NCI-H1694 (cell line): ENCODE data around the gene FREM1.

ENCODE experiments used
- DNase-seq: peaks from one replicate; lab custom pipeline; 2025; lab: John Stamatoyannopoulos, UW

FREM1 gene

DNA sequence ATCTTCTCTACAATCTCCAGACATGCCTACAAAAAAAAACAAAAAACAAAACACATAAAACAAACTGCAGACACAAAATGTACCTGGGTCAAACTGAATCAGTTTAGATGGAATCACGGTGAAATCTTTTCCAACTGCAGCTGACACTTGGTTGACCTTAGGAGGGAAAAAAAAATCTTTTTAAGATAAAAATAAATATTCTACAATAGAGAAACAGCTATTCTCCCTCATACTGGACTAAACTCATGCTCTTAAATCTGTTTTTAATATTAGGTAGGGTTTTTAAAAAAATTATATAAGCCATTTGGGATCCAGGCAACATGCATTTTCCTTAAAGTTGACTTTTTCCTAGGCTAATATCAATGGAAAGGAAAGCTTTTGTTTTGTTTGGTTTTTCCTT lies 153.9 kb downstream of the FREM1 start:
- DNase-seq, result no peak

DNA sequence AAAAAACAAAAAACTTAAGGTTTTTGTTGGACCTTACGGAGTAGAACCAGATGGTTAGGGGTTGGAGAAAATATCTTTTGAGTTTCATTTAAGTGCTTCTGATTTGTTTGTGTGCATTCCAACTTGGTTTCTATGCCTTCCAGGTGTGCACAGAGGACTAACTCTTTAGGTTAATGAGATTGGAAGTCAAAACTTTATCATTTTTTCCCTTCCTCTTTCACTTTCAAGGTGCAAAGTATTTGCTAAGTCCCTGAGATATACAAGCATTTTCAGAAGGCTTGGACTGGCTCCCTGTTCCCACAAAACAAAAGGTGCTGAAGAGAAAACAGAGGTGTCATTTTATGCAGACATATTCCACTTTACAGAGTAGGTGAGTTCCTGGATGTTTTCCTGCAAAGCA lies 157.4 kb downstream of the FREM1 start:
- DNase-seq, result no peak

DNA sequence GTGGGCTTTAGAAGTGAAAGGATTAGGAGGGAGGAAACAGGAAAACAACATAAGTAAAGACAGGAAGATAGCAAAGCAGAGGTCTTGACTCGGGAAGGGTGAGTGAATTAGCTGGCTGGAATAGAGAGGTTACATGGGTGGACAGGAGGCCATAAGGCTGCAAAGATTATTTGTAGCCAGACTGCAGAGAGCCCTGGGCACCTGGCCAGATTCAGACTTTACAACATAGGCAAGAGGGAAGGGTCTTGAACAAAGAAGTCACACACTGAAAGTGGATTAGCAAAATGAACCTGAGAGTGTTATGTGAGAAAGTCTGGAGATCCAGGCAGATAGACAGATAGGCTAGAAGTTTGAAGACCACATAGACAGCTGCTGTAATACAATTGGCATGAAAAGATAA lies 158.0 kb downstream of the FREM1 start:
- peak; percentile 0 for DNase-seq

- no peak for DNase-seq
Measured at GRCh38 chr9:14750821-14751220, 159.4 kb downstream of the FREM1 start.

GRCh38 chr9:14749741-14750211 lies 160.5 kb downstream of the FREM1 start:
- no peak for DNase-seq

GRCh38 chr9:14748373-14748772 lies 161.9 kb downstream of the FREM1 start:
- peak; percentile 17 for DNase-seq

- DNase-seq, result no peak
Measured at GRCh38 chr9:14747111-14747510, 163.1 kb downstream of the FREM1 start.

- no peak for DNase-seq
Measured at GRCh38 chr9:14746626-14747025, 163.6 kb downstream of the FREM1 start.

DNA sequence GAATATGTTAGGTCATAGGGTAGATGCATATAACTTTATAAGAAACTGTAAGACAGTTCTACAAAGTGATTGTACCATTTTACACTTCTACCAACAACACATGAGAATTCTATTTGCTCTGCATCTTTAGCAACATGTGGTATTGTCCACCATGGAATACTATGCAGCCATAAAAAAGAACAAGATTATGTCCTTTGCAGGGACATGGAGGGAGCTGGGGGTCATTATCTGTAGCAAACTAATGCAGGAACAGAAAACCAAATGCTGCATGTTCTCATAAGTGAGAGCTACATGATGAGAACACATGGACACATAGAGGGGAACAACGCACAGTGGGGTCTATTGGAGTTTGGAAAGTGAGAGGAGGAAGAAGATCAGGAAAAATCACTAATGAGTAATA lies 165.5 kb downstream of the FREM1 start:
- no peak for DNase-seq

GRCh38 chr9:14741369-14741768 lies 168.9 kb downstream of the FREM1 start:
- DNase-seq, result no peak

DNA sequence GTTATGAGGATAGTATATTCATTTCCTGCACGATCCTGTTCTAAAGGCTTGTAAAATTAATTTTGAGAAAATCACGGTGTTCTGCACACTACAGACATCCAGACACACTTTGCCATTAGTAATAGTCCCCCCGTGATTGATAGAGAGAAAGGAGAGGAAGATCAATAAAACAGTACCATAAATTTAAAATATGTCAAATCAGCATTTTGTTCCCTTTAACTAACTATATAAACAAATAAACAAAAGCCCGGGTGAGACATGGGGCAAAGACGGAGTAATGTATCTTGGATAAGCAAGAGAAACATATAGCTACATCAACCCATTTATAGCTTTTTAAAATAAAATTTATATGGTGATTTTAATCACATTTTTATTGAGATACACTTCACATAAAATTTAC lies 177.1 kb downstream of the FREM1 start:
- no peak for DNase-seq

- no peak for DNase-seq
Measured at GRCh38 chr9:14731294-14731981, 178.8 kb downstream of the FREM1 start.

DNA sequence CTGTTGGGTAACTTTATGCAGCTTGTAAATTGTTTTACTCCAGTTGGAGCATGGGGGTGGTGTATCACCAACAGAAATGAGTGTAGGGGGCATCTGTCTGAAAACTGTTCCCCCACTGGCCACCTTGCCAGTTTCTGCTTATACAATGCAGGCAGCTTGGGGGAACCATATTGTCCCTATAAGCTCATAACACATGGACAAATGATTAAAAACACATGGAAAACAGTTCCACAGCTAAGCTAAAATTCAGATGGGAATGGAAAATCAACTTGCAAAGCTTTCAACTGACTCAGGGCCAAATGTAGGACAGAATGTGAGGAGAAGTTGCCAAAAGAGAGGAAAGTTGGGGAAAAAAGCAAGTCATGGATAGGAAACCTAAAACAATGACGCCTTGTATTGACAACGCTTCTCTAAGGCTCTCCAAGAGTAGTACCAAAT lies 179.7 kb downstream of the FREM1 start:
- no peak for DNase-seq

GRCh38 chr9:14723301-14723700 lies 186.9 kb downstream of the FREM1 start:
- no peak for DNase-seq

DNA sequence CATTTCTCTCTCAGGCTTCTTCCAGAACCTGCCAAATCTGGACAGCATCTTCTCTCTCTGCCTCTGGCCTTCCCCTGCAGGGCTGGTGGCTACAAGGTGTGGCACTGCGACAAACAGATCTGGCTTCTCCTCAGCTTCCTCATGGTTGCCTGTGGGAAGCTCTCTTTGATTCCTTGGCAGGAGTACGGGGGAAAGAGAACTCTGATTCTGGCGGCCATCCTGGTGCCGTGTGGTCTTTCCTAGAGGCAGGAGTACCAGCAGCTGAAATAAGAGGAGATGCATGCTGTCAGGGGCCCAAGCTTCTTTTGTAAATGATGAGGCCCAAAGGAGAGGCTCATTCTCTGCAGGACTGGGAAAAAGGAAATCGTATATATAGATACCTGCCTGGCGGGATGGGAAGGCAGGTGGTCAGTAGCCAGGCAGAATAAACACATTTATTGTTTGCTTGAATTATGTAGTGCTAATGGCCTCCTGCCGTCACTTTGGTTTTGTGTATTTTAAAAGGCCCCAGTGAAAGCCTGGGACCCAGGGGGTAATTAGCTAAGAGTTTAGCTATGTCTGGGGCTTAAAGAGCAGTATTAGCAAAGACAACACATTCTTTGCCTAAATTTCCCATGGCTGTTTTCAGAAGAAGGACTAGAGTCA lies 187.7 kb downstream of the FREM1 start, which contains the start of gene CER1:
Gene CER1 (minus strand): TSS at position 343 of the 645 bp plus-strand sequence. CDS start 61 bp downstream, at position 282.
- DNase-seq, result no peak

GRCh38 chr9:14719231-14719923 lies 190.9 kb downstream of the FREM1 start:
- no peak for DNase-seq

GRCh38 chr9:14715102-14715501 lies 195.1 kb downstream of the FREM1 start:
- no peak for DNase-seq

- DNase-seq, result no peak
Measured at GRCh38 chr9:14713187-14713767, 197.0 kb downstream of the FREM1 start.

DNA sequence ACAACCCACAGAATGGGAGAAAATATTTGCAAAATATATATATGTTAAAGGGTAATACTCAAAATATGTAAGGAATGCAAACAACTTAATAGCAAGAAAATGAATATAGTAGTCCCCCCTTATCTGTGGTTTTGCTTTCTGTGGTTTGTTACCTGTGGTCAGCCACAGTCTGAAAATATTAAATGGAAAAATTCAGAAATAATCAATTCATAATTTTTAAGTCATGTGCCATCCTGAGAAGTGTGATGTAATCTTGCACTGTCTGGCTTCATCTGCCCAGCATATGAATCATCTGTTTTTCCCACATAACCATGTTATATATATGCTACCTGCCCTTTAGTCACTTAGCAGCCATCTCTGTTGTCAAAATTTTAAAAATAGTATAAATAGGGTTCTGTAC lies 199.4 kb downstream of the FREM1 start:
- no peak for DNase-seq

- no peak for DNase-seq
Measured at GRCh38 chr9:14706530-14707140, 203.6 kb downstream of the FREM1 start.

GRCh38 chr9:14705079-14705478 lies 205.1 kb downstream of the FREM1 start:
- no peak for DNase-seq

DNA sequence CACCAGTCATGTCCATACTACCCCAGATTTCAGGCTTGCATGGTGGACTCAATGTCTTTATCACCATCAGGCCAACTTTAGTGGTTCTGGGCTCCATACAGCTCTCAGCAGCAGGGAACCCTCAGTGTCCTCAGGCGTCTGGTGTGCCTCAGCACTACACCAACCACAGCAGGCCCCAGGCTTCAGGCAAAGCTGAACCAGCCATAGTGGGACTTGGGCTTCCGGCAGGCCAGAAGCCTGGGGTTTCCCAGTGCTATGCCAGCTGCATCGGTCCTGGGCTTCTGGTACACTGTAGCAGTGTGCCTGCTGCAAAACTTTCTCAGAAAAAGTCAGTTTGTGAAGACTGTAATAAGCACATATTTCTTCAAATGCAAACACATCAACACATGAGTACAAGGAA lies 205.9 kb downstream of the FREM1 start:
- no peak for DNase-seq
